Activated T-helper 17 cell treated with anti-CD3 and anti-CD28 coated beads, Interleukin-2, amount 50 U/mL, for 72 hours (primary cell): ENCODE results near the gene GSN. TPM values are rescaled to one million over a fixed set of nuclear protein-coding genes. Genes with fewer than 3 reads are reported as not detected.

ENCODE experiments used
- ATAC-seq: fragments of 150-1000 bp; cut with Tn5 transposase; replicated peaks from 2 replicates; pipeline ENCODE4 v1.10.0; 2021; ENCODE audit warnings: mild to moderate bottlenecking, moderate library complexity
- H3K27ac Mint-ChIP-seq: one replicate; pipeline ENCODE4 v1.8.0; 2022; ENCODE audit warnings: mixed read lengths
- H3K27me3 Mint-ChIP-seq: one replicate; pipeline ENCODE4 v1.8.0; 2022; ENCODE audit warnings: mixed read lengths
- H3K36me3 Mint-ChIP-seq: one replicate; pipeline ENCODE4 v1.8.0; 2022; ENCODE audit warnings: low read depth, mild to moderate bottlenecking, mixed read lengths
- H3K4me1 Mint-ChIP-seq: one replicate; pipeline ENCODE4 v1.8.0; 2022; ENCODE audit warnings: mixed read lengths
- H3K4me3 Mint-ChIP-seq: one replicate; pipeline ENCODE4 v1.8.0; 2022; ENCODE audit warnings: mild to moderate bottlenecking, mixed read lengths
- H3K9me3 Mint-ChIP-seq: one replicate; pipeline ENCODE4 v1.8.0; 2022; ENCODE audit warnings: mixed read lengths
- total RNA-seq, 2 donors: library from RNA; stranded (reverse); gene quantifications; one replicate each; pipeline ENCODE4 v1.2.3, GENCODE V29; 2022

Gene GSN
- total RNA-seq, 2 donors from 2014 or later: 5.1 to 5.6 TPM

DNA sequence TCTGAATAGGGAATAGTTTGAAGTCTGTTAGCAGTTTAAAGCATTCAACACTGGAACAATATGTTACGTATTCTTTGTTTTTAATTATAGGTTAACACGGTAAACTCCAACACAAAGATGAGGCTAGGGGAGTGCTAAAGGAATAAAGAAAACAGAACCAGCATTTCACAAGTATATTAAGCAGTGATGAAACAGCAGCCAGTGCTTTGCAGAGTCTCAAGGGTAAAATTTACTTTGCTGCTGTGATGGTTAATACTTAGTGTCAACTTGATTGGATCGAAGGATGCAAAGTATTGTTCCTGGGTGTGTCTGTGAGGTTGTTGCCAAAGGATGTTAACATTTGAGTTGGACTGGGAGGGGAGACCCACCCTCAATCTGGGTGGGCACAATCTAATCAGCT is 30.0 kb upstream of the GSN start:
- Mint-ChIP-seq H3K4me1 (no peaks in the 10 kb centered on the region), H3K27ac (no peak overlapping the region), H3K9me3 (no peaks in the 10 kb centered on the region), H3K36me3 (no peaks in the 10 kb centered on the region), H3K27me3 (no peaks in the 10 kb centered on the region), H3K4me3 (no peak overlapping the region)
- no peak for ATAC-seq

DNA sequence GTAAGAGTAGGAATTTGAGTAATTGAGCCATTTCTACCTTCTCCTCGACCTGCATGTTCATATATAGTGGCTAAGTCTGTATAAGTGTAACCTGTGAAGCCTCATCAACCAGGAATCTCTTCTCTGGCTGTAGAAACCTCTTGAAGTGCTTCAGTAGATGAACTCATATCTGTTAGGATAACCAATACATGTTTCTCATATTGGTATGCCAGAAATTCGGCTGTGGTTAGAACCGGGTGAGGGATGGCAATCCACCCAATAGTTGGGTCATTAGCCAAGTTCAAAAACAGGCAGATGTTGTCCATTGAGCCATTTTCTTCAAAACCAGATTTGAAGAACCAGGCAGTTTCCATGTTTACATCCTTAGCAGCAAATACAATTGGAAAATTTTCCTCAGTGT is 28.9 kb upstream of the GSN start:
- H3K27ac Mint-ChIP-seq: no peak overlapping the region
- H3K4me3 Mint-ChIP-seq: no peak overlapping the region
- peaks cover 2% of the 10 kb centered on the region for H3K9me3 Mint-ChIP-seq
- H3K27me3 Mint-ChIP-seq: no peaks in the 10 kb centered on the region
- no peaks in the 10 kb centered on the region for H3K36me3 Mint-ChIP-seq
- ATAC-seq: no peak
- H3K4me1 Mint-ChIP-seq: no peaks in the 10 kb centered on the region

DNA sequence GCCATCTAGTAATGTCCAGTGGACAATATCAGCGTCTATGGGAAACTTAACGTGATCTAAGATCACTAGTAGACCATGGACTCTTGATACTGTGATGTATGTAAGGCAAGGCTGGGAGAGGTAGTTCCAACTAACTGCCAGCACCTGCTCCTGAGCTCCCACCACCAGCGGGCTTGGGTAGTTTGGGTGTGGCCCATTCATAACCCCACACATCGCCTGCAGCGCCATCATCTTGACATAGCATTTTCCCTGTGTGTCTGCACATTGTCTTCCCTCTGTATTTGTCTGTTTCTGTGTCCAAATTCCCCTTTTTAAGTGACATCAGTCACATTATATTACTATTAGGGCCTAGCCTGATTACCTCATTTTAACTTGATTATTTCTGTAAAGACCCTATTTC is 28.1 kb upstream of the GSN start:
- ATAC-seq: no peak

DNA sequence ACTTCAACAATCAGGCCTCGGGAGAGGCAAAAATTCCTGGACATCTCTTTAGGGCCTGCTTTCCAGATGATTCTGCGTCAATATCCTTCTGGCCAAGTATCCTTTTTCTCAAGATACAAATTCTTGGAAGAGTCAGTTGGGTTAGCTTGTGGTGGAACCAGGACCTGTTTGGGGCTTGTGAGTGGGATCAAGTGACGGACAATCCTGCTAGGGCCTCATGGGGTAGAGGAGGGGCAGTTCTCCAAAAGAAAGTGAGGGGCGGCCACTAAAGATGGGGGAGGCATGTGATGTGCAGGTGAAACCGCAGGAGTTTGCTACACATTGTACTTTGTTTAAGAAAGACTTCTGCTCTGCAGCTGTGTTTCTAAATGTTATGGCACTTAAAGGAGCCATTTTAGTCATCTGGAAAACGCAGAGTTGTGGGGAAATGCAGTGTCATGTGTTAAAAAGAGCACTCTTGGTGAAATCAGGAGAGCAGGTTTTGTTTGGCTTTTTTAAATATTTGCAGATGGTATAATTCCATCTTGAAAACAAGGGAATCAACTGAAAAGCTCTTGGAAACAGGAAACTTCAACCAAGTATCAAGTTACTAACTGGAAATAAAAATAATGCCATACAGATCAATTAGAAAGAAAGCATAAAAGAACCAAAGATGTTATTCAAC is 27.4 kb upstream of the GSN start:
- H3K27me3 Mint-ChIP-seq: no peaks in the 10 kb centered on the region
- ATAC-seq: no peak
- no peaks in the 10 kb centered on the region for H3K36me3 Mint-ChIP-seq
- H3K9me3 Mint-ChIP-seq: peaks cover 3% of the 10 kb centered on the region
- H3K4me3 Mint-ChIP-seq: no peak overlapping the region
- H3K27ac Mint-ChIP-seq: no peak overlapping the region
- no peaks in the 10 kb centered on the region for H3K4me1 Mint-ChIP-seq

More for the DNA sequence above, 28.1 kb upstream of the GSN start:
- H3K27me3 Mint-ChIP-seq: no peaks in the 10 kb centered on the region
- H3K36me3 Mint-ChIP-seq: no peaks in the 10 kb centered on the region
- no peak overlapping the region for H3K4me3 Mint-ChIP-seq
- H3K27ac Mint-ChIP-seq: no peak overlapping the region
- no peaks in the 10 kb centered on the region for H3K4me1 Mint-ChIP-seq
- peaks cover 3% of the 10 kb centered on the region for H3K9me3 Mint-ChIP-seq

DNA sequence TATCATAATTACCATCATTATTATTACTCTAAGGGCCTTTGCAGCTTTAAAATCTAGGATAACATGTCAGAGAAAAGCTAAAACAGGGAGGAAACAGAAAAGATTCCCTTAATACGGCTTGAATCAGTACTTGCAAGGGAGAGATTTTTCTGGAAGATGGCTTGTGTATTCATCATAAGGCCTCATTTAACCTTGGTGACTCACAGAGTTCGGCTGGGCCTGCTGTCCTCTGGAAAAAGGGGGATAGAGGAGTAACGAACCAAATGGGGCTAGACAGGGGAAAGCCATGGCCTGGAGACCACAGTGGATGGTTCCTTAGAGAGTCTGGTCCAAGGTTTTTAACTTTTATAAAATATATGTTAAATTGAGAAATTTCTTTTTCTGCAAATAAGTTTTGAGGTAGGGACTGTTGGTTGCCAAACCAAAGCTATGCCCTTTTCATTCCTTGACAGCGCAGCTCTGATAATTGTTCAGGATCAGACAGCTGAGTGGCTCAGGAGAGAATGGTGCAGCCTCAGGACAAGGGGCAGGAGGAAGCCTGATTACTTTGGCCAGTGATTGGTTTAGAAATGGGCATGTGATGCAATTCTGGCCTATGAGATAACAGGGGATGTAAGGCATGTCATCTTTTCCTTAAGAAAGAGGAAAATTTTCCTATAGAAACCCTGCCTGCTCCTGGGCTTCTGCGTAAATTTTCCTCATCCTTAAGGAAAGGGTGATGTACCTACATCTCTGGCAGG is 25.6 kb upstream of the GSN start:
- Mint-ChIP-seq H3K27ac (no peak overlapping the region), H3K4me3 (no peak overlapping the region), H3K4me1 (no peaks in the 10 kb centered on the region), H3K36me3 (no peaks in the 10 kb centered on the region), H3K27me3 (no peaks in the 10 kb centered on the region), H3K9me3 (peaks cover 3% of the 10 kb centered on the region)
- no peak for ATAC-seq

DNA sequence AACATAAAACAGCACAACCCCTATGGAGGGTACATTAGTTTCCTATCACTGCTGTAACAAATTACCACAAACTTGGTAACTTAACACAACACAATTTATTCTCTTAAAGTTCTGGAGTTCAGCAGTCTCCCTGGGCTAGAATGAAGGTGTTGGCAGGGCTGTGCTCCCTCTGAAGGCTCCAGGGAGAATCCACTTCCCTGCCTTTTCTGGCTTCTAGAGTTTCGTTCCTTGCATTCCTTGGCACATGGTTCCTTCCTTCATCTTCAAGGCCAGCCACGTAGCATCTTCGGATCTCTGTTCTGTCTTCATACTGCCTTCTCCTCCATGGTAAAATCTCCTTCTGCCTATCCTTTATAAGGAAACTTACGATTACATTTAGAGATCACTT is 25.0 kb upstream of the GSN start:
- Mint-ChIP-seq H3K4me1 (no peaks in the 10 kb centered on the region), H3K27me3 (no peaks in the 10 kb centered on the region), H3K4me3 (no peak overlapping the region), H3K27ac (no peak overlapping the region), H3K9me3 (peaks cover 3% of the 10 kb centered on the region), H3K36me3 (no peaks in the 10 kb centered on the region)
- no peak for ATAC-seq

DNA sequence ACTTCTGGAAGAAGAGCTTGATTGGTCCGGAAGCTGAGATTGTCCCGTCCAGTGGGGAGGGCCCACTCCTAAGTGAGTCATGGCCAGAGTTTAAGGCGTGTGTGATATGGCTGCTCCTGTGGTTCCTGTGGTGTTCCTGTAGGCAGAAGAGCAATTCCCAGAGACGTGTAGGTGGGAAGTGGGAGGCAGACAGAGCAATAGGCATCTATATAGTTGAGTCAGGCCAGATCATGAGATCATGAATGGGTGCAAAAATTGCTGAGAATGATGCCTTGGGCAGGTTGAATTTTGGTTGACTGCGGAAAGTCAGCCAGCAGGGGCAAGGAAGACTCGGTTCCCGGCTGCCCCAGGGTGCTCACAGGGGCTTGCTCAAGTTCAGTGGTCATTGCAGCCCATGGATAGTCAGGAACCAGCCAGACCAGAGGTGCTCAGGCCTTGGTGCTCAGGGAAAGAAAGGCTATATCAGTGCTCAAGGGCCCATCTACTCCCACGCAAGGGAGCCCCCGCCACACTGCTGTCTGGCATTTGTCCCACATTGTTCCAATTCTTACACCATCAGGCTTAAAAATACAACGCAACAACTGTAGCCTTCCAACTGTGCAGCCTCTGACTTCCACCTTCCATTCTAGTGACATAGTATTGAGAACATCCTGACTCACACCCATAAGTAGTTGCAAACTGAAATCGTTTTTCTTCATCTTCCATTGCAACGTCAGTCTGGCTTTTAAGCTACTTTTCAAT is 21.0 kb upstream of the GSN start:
- H3K4me1 Mint-ChIP-seq: no peaks in the 10 kb centered on the region
- no peak overlapping the region for H3K4me3 Mint-ChIP-seq
- no peaks in the 10 kb centered on the region for H3K36me3 Mint-ChIP-seq
- H3K27me3 Mint-ChIP-seq: no peaks in the 10 kb centered on the region
- no peak overlapping the region for H3K27ac Mint-ChIP-seq
- H3K9me3 Mint-ChIP-seq: peaks cover 3% of the 10 kb centered on the region
- no peak for ATAC-seq

DNA sequence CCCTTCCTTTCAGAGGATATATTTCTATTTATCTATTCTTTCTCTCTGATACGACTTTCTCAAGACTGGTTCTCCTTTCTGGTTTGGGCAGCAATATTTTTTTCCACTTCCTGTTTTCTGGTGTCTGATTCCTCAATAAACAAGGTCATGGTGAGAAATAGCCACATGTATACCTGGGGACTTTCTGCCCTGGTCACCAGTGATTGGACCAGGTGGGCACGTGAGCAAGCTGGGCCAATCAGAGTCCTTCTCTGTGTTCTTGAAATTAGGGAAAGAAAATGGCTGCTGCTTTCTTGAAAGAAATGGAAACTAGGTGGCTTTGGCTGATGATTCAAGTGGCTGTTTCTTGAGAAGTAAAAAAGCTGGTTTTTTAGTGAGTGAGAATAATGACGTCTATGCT is 18.4 kb upstream of the GSN start:
- no peaks in the 10 kb centered on the region for H3K9me3 Mint-ChIP-seq
- peaks cover 7% of the 10 kb centered on the region for H3K4me1 Mint-ChIP-seq
- no peak overlapping the region for H3K4me3 Mint-ChIP-seq
- peak; percentile 47 for ATAC-seq
- no peaks in the 10 kb centered on the region for H3K36me3 Mint-ChIP-seq
- H3K27me3 Mint-ChIP-seq: no peaks in the 10 kb centered on the region
- H3K27ac Mint-ChIP-seq: no peak overlapping the region

DNA sequence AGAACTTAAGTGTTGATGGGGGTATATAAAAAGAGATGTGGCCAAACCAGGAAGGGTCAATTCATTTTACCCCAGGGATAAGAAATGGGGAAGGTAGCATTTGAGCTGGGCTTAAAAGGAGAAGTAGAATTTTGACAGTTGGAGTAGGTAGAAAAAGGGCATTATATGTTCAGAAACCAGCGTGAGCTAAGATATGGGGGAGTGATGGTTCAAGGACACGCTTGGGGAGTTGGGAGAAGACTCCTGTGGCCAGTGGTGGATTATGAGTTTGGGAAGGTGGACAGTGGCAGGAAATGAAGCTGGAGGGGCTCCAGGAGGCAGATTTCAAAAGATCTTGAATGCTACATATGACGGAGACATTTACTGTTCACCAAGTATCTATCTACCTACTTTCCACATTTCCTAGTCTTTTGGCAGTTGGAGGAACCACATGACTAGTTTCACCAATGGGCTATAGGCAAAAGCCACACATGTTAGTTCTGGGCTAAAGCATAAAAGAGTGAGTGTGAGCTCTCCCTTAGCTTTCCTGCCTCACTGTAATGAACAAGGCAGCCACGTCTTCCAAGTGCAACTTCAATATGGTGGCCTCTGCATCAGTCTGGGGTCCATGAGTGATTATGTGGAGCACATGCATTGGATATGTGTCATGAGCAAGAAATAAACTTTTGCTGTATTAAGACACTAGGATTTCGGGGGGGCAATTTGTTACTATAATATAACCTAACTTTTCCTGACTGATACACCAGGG is 15.7 kb upstream of the GSN start:
- Mint-ChIP-seq H3K36me3 (no peaks in the 10 kb centered on the region), H3K27ac (no peak overlapping the region)
- ATAC-seq: no peak

DNA sequence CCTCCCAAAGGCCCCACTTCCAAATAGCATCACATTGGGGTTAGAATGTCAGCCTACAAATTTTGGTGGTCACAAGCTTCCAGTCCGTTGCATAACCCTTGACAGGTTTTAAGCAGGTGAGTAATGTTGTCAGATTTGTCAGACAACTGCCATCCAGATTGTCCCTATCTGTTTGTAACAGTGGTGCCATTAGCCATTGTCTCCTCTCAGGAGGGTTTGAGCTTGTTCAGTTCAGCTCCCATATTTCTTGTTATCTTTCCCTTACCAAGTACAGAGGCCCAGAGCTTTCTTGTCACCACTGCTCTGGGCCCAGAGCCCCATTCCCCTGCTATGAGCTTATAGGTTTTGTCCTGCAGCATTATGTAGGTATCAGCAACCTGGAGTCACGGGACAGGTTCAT is 14.8 kb upstream of the GSN start:
- no peak for ATAC-seq
- H3K4me1 Mint-ChIP-seq: peaks cover 7% of the 10 kb centered on the region
- H3K27me3 Mint-ChIP-seq: peaks cover 3% of the 10 kb centered on the region
- H3K36me3 Mint-ChIP-seq: no peaks in the 10 kb centered on the region
- no peak overlapping the region for H3K4me3 Mint-ChIP-seq
- H3K27ac Mint-ChIP-seq: no peak overlapping the region
- no peaks in the 10 kb centered on the region for H3K9me3 Mint-ChIP-seq

More for the DNA sequence above, 15.7 kb upstream of the GSN start:
- Mint-ChIP-seq H3K27me3 (peaks cover 3% of the 10 kb centered on the region), H3K4me3 (no peak overlapping the region), H3K9me3 (no peaks in the 10 kb centered on the region), H3K4me1 (peaks cover 7% of the 10 kb centered on the region)

DNA sequence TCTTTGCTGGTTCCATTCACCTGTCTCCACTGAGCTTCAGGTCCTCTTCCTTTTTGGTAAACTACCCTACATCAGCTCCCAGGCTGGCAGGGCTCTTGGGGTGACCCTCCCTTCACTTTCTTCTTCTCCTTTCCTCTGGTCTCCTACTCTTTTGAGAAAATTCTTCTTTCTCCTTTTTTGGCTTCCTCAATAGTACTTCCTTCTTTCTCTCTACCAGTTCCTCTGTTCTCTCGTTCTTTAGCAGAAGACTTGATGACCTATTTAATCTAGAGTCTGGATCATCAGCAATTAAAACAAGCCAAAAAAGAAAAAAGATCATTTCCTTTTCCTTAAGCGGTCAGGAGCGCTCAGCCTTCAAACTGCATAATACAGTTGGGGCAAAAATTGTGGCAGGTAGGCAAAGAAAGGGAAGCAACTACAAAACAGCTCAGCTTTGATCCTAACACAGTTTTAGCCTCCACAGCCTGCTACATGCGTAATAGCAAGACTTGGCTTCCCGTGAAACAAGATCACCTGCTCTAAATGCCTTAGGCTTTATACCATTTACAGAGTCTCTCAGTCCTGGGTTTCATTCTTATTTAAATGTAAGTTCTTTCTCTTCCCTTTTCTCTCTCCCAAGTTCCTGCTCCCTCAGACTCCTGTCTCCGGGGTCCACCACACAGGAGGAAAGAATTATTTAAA is 14.0 kb upstream of the GSN start:
- peaks cover 3% of the 10 kb centered on the region for H3K27me3 Mint-ChIP-seq
- H3K9me3 Mint-ChIP-seq: no peaks in the 10 kb centered on the region
- no peak for ATAC-seq
- no peaks in the 10 kb centered on the region for H3K36me3 Mint-ChIP-seq
- no peak overlapping the region for H3K4me3 Mint-ChIP-seq
- H3K4me1 Mint-ChIP-seq: peaks cover 7% of the 10 kb centered on the region
- no peak overlapping the region for H3K27ac Mint-ChIP-seq

DNA sequence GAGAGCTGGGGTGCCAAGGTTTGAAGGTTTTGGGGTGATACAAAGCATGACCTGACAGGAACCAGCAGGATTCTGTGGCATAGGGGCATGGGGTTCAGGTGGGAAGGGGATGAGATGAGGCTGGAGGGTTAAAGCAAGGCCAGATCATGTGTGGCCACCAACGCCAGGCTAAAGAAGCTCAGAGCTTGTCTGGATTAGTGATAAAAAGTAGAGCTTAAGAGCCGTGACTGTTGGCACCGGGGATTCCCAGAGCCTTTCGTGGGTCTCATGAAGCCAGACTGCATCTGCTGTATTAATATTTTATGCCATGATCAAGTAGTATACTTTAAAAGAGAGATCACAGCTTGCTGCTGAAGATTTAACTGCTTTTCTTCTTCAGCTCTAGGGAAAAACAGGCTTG is 8.5 kb upstream of the GSN start:
- no peak overlapping the region for H3K27ac Mint-ChIP-seq
- no peaks in the 10 kb centered on the region for H3K36me3 Mint-ChIP-seq
- no peaks in the 10 kb centered on the region for H3K4me1 Mint-ChIP-seq
- peaks cover 3% of the 10 kb centered on the region for H3K27me3 Mint-ChIP-seq
- H3K9me3 Mint-ChIP-seq: no peaks in the 10 kb centered on the region
- H3K4me3 Mint-ChIP-seq: no peak overlapping the region
- ATAC-seq: no peak

DNA sequence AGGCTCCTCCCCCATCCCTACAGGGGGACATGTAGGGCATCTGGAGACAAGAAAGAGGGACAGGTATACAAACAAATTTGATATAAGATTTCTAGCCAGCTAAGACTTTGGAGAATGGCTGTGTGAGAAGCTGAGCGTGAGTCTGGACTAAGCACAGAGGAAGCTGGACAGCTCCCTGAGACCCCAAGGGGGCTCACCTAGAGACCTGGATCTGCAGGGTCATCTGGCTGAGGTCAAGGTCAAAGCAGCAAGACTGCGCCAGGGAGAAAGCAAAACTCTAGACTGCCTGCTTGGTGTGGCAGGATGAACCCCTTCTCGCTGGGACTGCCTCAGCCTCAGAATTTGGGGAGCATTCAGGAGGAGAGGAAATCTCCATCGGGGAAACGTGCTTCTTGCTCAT is 8.0 kb upstream of the GSN start:
- peaks cover 3% of the 10 kb centered on the region for H3K27me3 Mint-ChIP-seq
- no peak overlapping the region for H3K4me3 Mint-ChIP-seq
- H3K36me3 Mint-ChIP-seq: no peaks in the 10 kb centered on the region
- no peaks in the 10 kb centered on the region for H3K9me3 Mint-ChIP-seq
- ATAC-seq: no peak
- H3K4me1 Mint-ChIP-seq: no peaks in the 10 kb centered on the region
- H3K27ac Mint-ChIP-seq: no peak overlapping the region

DNA sequence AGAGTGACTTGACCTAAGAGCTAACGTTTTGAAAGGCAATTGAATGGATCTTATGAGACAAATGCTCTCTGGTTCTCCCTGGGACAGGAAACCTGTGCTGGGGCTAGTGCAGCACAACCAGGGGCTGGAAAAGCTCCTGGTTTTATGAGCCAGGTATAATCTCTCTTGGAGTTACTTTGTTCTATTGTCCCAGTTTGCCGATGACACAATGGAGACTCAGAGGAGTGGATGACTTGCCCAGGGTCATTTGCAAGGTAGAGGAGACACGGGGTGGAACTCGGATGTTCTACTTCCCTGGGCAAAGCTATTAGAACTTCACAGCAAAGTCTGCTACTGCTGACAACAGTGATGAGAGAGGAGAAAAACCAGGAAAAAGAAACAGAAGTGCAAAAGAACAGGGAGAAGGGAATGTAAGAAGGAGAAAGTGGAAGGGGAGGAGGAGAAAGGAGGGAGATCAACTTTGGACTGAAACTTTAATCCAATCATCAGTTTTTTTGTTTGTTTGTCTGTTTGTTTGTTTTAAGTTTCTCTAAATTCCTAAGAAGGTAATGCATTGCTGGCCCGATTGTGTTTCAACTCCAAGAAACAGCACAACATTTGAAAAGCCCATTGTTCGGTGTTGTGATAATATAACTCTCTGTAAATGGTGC is 7.4 kb upstream of the GSN start:
- H3K9me3 Mint-ChIP-seq: no peaks in the 10 kb centered on the region
- ATAC-seq: no peak
- H3K4me3 Mint-ChIP-seq: no peak overlapping the region
- no peaks in the 10 kb centered on the region for H3K4me1 Mint-ChIP-seq
- no peak overlapping the region for H3K27ac Mint-ChIP-seq
- no peaks in the 10 kb centered on the region for H3K36me3 Mint-ChIP-seq
- peaks cover 3% of the 10 kb centered on the region for H3K27me3 Mint-ChIP-seq
